H7 (cell line): ENCODE data around the gene KIAA0825. TPM values are rescaled to one million over a fixed set of nuclear protein-coding genes. Genes with fewer than 3 reads are reported as not detected.
A peak's percentile ranks its signal among the peaks of the same experiment; 100 is the strongest.
"Not testable (repeated sequence)": the region's sequence is repeated elsewhere in the genome, so short reads cannot be mapped to it uniquely, and the experiment has no call there.

Experiments used
- DNase-seq: peaks from one replicate; pipeline ENCODE4 v3.0.0; 2012
- H3K27me3 ChIP-seq: 2 replicates; pipeline ENCODE4 v1.6.0; 2011; ENCODE audit warnings: mild to moderate bottlenecking, low read length; ENCODE audit not compliant: control insufficient read depth, insufficient read depth
- H3K36me3 ChIP-seq: replicated peaks from 2 replicates; pipeline ENCODE4 v1.5.1; 2011; ENCODE audit warnings: low read length; ENCODE audit not compliant: control insufficient read depth, insufficient read depth
- H3K4me3 ChIP-seq: 2 replicates; pipeline ENCODE4 v1.5.1; 2011; ENCODE audit warnings: low read depth, mild to moderate bottlenecking, control low read depth, low read length, moderate library complexity; ENCODE audit not compliant: insufficient read depth
- total RNA-seq: library from RNA; depleted of rRNA; stranded (reverse); fragments of >200 nt; shearing (Covaris generic); gene quantifications from 2 replicates; pipeline ENCODE4 v1.2.3, GENCODE V29; 2014

Gene KIAA0825
- total RNA-seq, 1 experiment from 2014 or later, result 1.5 TPM

- Histone ChIP-seq H3K4me3 (no peak overlapping the region), H3K27me3 (no peaks in the 10 kb centered on the region), H3K36me3 (no peaks in the 10 kb centered on the region)
- no peak for DNase-seq
Observed at GRCh38 chr5:94362857-94363256, 255.5 kb downstream of the KIAA0825 start.

GRCh38 chr5:94361832-94362796 is 256.3 kb downstream of the KIAA0825 start:
- peak; percentile 79 for DNase-seq
- no peaks in the 10 kb centered on the region for H3K27me3 ChIP-seq
- no peaks in the 10 kb centered on the region for H3K36me3 ChIP-seq
- H3K4me3 ChIP-seq, result peak overlapping the region; percentile 47

- no peak for DNase-seq
- no peaks in the 10 kb centered on the region for H3K36me3 ChIP-seq
- no peaks in the 10 kb centered on the region for H3K27me3 ChIP-seq
- H3K4me3 ChIP-seq, result peak overlapping the region; percentile 47; the same call in 1 of the 2 replicates
Observed at GRCh38 chr5:94361161-94361560, 257.2 kb downstream of the KIAA0825 start.

DNA sequence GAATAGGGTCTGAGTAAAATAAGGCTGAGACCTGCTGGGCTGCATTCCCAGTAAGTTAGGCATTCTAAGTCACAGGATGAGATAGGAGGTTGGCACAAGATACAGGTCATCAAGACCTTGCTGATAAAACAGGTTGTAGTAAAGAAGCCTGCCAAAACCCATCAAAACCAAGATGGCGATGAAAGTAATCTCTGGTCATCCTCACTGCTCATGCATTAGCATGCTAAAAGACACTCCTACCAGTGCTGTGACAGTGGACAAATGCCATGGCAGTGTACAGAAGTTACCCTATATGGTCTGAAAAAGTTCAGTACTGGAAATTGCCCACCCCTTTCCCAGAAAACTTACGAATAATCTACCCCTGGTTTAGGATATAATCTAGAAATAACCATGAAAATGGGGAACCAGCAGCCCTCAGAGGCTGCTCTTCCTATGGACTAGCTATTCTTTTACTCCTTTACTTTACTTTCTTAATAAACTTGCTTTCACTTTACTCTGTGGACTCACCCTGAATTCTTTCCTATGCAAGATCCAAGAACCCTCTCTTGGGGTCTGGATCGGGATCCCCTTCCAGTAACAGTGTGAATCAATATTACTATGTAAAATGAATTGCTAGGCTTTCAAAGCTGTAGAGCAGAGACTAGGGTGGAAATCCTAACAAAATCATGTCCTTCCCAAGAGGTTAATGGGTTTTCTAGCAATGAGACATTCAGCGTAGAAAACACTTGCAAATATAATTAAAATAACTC is 257.8 kb downstream of the KIAA0825 start:
- Histone ChIP-seq H3K27me3 (no peaks in the 10 kb centered on the region), H3K36me3 (no peaks in the 10 kb centered on the region), H3K4me3 (peak overlapping the region; percentile 47)
- DNase-seq, result no peak

- no peaks in the 10 kb centered on the region for H3K36me3 ChIP-seq
- H3K4me3 ChIP-seq, result peak overlapping the region; percentile 47
Observed at GRCh38 chr5:94359880-94360279, 258.5 kb downstream of the KIAA0825 start.

DNA sequence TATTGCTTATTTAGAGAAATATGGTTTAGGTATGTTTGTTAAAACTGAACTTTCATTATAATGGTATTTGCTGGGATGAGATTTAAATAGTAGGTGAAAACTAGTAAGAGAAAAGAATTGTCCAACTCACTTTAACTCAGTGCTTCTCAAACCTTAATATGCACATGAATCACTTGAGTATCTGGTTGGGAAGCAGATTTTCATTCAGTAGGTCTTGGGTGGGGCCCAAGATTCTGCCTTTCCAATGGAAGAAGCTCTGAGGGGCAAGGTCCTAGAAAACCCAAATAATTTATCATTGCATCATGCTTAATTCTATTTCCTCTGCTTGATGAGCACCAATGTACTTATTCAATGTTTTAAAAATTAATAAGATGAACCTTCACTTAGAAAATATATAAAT is 262.6 kb downstream of the KIAA0825 start:
- no peak overlapping the region for H3K4me3 ChIP-seq
- no peaks in the 10 kb centered on the region; the same call in 1 of the 2 replicates for H3K36me3 ChIP-seq
- no peaks in the 10 kb centered on the region for H3K27me3 ChIP-seq
- DNase-seq, result no peak

More at GRCh38 chr5:94359880-94360279, 258.5 kb downstream of the KIAA0825 start:
- DNase-seq, result no peak
- H3K27me3 ChIP-seq, result no peaks in the 10 kb centered on the region

- H3K36me3 ChIP-seq, DNase-seq, H3K4me3 ChIP-seq, H3K27me3 ChIP-seq: not testable (repeated sequence)
Observed at GRCh38 chr5:94354837-94355485, 263.4 kb downstream of the KIAA0825 start.

- no peak for DNase-seq
- Histone ChIP-seq H3K27me3 (no peaks in the 10 kb centered on the region), H3K4me3 (no peak overlapping the region), H3K36me3 (no peaks in the 10 kb centered on the region; the same call in 1 of the 2 replicates)
Observed at GRCh38 chr5:94353605-94354004, 264.8 kb downstream of the KIAA0825 start.

GRCh38 chr5:94347130-94347529 is 271.3 kb downstream of the KIAA0825 start:
- Histone ChIP-seq H3K27me3 (no peaks in the 10 kb centered on the region), H3K4me3 (no peak overlapping the region), H3K36me3 (peaks cover 1% of the 10 kb centered on the region)
- no peak for DNase-seq

DNA sequence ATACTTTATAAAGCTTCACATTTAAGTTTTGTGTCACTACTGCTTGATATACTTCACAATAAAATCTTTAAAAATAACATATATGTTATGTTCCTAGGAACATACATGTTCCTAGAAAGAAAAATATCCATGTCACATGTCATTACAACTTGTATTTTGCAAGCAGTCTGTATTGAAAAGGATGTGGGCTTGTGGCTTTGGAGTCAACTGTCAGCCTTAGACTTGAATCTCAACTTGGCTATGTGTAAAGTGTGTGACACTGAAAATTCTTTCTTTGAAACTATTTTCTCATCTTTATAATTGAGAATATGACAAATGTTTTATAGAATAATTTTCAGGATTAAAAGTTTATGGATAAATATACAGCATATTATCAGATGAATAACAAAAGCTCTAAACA is 273.1 kb downstream of the KIAA0825 start:
- Histone ChIP-seq H3K4me3 (no peak overlapping the region), H3K36me3 (peaks cover 1% of the 10 kb centered on the region), H3K27me3 (no peaks in the 10 kb centered on the region)
- DNase-seq, result no peak

DNA sequence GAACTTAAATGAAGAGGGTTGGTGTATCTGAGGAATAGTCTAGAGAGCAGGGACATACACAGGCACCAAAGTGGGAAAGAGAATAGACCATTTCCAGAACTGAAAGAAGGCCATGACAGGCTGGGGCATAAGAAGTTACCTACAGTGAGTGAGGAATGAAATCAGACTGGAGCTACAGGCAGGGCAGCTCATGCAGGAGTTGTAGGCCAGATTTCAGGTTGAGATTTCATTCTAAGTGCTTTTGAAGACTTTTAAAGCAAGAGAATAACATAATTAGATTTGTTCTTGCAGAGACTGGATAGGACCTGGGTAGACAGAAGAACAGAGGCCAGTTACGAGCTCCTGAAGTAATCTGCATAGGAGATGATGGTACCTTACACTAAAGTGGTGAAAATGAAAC is 280.8 kb downstream of the KIAA0825 start:
- H3K36me3 ChIP-seq, result peaks cover 2% of the 10 kb centered on the region
- H3K27me3 ChIP-seq, result no peaks in the 10 kb centered on the region
- H3K4me3 ChIP-seq, result no peak overlapping the region
- no peak for DNase-seq

- Histone ChIP-seq H3K27me3 (no peaks in the 10 kb centered on the region), H3K4me3 (no peak overlapping the region), H3K36me3 (peaks cover 2% of the 10 kb centered on the region)
- DNase-seq, result no peak
Observed at GRCh38 chr5:94335936-94336335, 282.5 kb downstream of the KIAA0825 start.

DNA sequence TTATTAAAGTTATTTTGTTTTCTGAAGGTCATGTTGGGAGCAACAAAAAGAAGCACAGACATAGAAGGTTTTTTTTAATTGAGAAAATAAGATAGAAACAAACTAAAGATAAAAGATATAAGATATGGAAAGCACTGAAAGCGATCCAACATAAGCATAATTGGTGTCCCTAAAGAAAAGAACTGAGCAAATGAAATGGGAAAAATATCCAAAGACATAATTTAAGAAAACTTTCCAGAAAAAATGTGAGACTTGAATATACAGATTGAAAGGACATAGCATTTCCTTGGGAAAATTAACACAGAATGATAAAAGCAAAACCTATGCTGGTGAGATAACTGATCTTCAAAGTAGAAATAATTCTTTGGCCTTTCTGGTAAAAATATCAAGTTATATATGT is 289.3 kb downstream of the KIAA0825 start:
- no peak for DNase-seq
- H3K4me3 ChIP-seq, result no peak overlapping the region
- no peaks in the 10 kb centered on the region; the same call in 1 of the 2 replicates for H3K36me3 ChIP-seq
- H3K27me3 ChIP-seq, result no peaks in the 10 kb centered on the region

DNA sequence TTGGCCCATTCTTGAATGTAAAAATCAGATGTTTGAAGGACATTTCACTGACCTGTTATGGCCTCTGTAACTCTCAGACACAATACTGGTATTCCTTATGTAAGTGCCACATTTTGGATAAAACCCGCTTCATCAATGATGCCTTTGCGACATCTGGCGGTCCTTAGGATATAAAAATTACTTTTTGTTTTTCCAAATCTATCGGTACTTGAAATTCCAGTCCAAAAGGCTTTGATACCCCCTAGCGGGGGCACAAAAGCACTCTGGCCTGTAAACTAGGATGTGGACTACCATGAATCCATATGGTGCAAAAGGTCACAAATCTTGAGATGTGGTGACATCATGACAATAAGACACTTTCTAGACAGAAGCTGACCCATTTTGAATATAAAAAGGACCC is 291.8 kb downstream of the KIAA0825 start:
- Histone ChIP-seq H3K4me3 (no peak overlapping the region), H3K27me3 (no peaks in the 10 kb centered on the region), H3K36me3 (no peaks in the 10 kb centered on the region; the same call in 1 of the 2 replicates)
- no peak for DNase-seq
